ENCODE results near the gene TFE3.
"Not testable (repeated sequence)": the region's sequence is repeated elsewhere in the genome, so short reads cannot be mapped to it uniquely, and the experiment has no call there.

DNA sequence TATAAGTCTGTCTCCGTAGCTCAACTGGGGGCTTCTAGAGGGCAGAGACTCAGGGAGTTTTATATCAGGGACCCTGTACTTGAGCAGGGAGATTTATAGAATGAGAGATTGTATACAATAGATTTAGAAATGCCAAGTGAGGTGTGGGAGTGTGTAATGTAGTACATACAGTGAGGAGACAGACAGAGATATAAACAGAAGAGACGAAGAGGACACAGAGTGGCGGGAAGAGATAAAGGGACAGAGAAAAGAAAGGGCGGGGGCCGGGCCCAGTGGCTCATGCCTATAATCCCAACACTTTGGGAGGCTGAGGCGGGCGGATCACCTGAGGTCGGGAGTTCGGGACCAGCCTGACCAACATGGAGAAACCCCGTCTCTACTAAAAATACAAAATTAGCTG is 62.8 kb downstream of the TFE3 start:
- TF ChIP-seq, protein P1, sequence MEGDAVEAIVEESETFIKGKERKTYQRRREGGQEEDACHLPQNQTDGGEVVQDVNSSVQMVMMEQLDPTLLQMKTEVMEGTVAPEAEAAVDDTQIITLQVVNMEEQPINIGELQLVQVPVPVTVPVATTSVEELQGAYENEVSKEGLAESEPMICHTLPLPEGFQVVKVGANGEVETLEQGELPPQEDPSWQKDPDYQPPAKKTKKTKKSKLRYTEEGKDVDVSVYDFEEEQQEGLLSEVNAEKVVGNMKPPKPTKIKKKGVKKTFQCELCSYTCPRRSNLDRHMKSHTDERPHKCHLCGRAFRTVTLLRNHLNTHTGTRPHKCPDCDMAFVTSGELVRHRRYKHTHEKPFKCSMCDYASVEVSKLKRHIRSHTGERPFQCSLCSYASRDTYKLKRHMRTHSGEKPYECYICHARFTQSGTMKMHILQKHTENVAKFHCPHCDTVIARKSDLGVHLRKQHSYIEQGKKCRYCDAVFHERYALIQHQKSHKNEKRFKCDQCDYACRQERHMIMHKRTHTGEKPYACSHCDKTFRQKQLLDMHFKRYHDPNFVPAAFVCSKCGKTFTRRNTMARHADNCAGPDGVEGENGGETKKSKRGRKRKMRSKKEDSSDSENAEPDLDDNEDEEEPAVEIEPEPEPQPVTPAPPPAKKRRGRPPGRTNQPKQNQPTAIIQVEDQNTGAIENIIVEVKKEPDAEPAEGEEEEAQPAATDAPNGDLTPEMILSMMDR (optimal IDR thresholded peaks at IDR 0.05 in 1 of 3, IDR thresholded peaks at IDR 0.05 in 1 of 3, conservative IDR thresholded peaks at IDR 0.05 in 1 of 3; ENCODE audit: extremely low read depth in 1 of 3, insufficient read depth in 2 of 3, low read length in 3 of 3), result not testable (repeated sequence)
- not testable (repeated sequence) for TF ChIP-seq EZH2 (IDR thresholded peaks at IDR 0.05; ENCODE audit: low read length)
